AG04449 (cell line): Measurements from ENCODE around the gene PRODH2.

Experiments used
- CTCF ChIA-PET: fragments of 350-600 bp; formaldehyde crosslinking; extraction: SDS; loops from one replicate; lab custom pipeline; 2021; ENCODE audit warnings: antibody characterized with exemption; lab: Yijun Ruan, JAX
- POLR2A ChIA-PET: fragments of 400-600, 350-600 bp; formaldehyde crosslinking; extraction: SDS; loops from one replicate; lab custom pipeline; 2020; ENCODE audit warnings: antibody characterized with exemption, inconsistent platforms; lab: Yijun Ruan, JAX
- DNase-seq: peaks from one replicate; pipeline ENCODE4 v3.0.0-alpha.2; 2010; ENCODE audit warnings: low read depth, low spot score
- H3K4me3 ChIP-seq: 2 replicates; pipeline ENCODE4 v1.5.1; 2011; ENCODE audit warnings: low read depth, mild to moderate bottlenecking, control low read depth, low read length
- CTCF ChIP-seq: IDR thresholded peaks from one replicate; pipeline ENCODE4 v1.5.1; 2011; ENCODE audit warnings: mild to moderate bottlenecking, moderate library complexity, low read length, control low read depth, inconsistent platforms; ENCODE audit not compliant: insufficient read depth; ENCODE audit errors: missing control alignments

Gene PRODH2

GRCh38 chr19:35784503-35785338, 27.9 kb downstream of the PRODH2 start:
- ChIA-PET POLR2A (no interaction called here), CTCF (no interaction called here)
- H3K4me3 ChIP-seq: no peak overlapping the region

GRCh38 chr19:35783469-35784434, 28.9 kb downstream of the PRODH2 start:
- POLR2A ChIA-PET: no interaction called here
- H3K4me3 ChIP-seq: no peak overlapping the region
- CTCF ChIA-PET: no interaction called here
- DNase-seq: no peak
- TF ChIP-seq CTCF: no peak

More at GRCh38 chr19:35784503-35785338, 27.9 kb downstream of the PRODH2 start:
- TF ChIP-seq CTCF: no peak
- no peak for DNase-seq

GRCh38 chr19:35782589-35782988, 30.1 kb downstream of the PRODH2 start:
- ChIA-PET CTCF (no interaction called here), POLR2A (no interaction called here)
- H3K4me3 ChIP-seq: no peak overlapping the region
- no peak for TF ChIP-seq CTCF
- DNase-seq: no peak

- no peak for DNase-seq
- no peak for TF ChIP-seq CTCF
- CTCF ChIA-PET: no interaction called here
- POLR2A ChIA-PET: no interaction called here
- H3K4me3 ChIP-seq: no peak overlapping the region
Measured at GRCh38 chr19:35781650-35782049, 31.0 kb downstream of the PRODH2 start.

DNA sequence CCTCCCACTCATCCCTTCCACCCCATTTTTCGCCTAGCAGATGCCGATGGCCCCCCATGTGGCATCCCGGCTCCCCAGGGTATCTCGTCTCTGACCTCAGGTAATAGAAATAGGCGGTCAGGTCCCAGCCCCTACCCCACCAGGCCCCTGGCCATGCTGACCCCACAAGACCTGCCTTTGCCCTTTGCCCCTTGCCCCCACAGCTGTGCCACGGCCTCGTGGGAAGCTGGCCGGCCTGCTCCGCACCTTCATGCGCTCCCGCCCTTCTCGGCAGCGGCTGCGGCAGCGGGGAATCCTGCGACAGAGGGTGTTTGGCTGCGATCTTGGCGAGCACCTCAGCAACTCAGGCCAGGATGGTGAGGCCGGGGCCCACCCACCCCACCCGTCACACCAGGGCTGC, 31.9 kb downstream of the PRODH2 start:
- ChIA-PET POLR2A (no interaction called here), CTCF (no interaction called here)
- DNase-seq: no peak
- no peak overlapping the region for H3K4me3 ChIP-seq
- no peak for TF ChIP-seq CTCF

GRCh38 chr19:35780058-35780457, 32.6 kb downstream of the PRODH2 start:
- POLR2A ChIA-PET: interaction anchor here (1.1 kb wide), 1 partner anchor 78 kb away, joined by 3 read pairs; no protein-coding TSS in a partner anchor
- no peak overlapping the region for H3K4me3 ChIP-seq
- TF ChIP-seq CTCF: no peak
- no peak for DNase-seq
- CTCF ChIA-PET: no interaction called here
